Tibial artery (tissue), 4 donors: ENCODE results near the gene MUC5AC.
A peak's percentile ranks its signal among the peaks of the same experiment; 100 is the strongest.

Source experiments
- DNase-seq, 2 donors: peaks; one replicate each; pipeline ENCODE4 v3.0.0-alpha.2; 2019
- H3K27ac ChIP-seq, 2 donors: fragments of 200-600 bp; sonication (generic) in 1 of 2; 1 replicate in 1 of 2; 2 replicates in 1 of 2; pipeline ENCODE4 v1.5.1; 2018 to 2019; ENCODE audit warnings: mild to moderate bottlenecking in 1 of 2
- H3K27me3 ChIP-seq, 2 donors: fragments of 200-600 bp; sonication (generic) in 1 of 2; one replicate each; pipeline versions ENCODE4 v1.5.1 to v1.6.0; 2016 to 2019
- H3K36me3 ChIP-seq, 3 donors: fragments of 200-600 bp; sonication (generic) in 2 of 3; one replicate each; pipeline ENCODE4 v1.5.1; 2016 to 2019; ENCODE audit warnings: mild to moderate bottlenecking in 2 of 3
- H3K4me1 ChIP-seq, 4 donors: fragments of 200-600 bp; sonication (generic) in 2 of 4; 1 replicate in 3 of 4; 2 replicates in 1 of 4; pipeline ENCODE4 v1.5.1; 2016 to 2019
- H3K4me3 ChIP-seq, 2 donors: fragments of 200-600 bp; sonication (generic) in 1 of 2; 1 replicate in 1 of 2; 2 replicates in 1 of 2; pipeline ENCODE4 v1.5.1; 2018 to 2019; ENCODE audit warnings: mild to moderate bottlenecking in 2 of 2
- H3K9me3 ChIP-seq, 3 donors: fragments of 200-600 bp; sonication (generic) in 1 of 3; one replicate each; pipeline ENCODE4 v1.5.1; 2016 to 2019
- CTCF ChIP-seq, 2 experiments: fragments of 200-600 bp in 1 of 2; fragments of 450-650 bp in 1 of 2; IDR thresholded peaks; one replicate each; pipeline ENCODE4 v1.5.1; 2017 to 2019; ENCODE audit warnings: antibody characterized with exemption in 2 of 2, mild to moderate bottlenecking in 1 of 2, moderate library complexity in 1 of 2
- intact Hi-C: fragments of 100-400 bp; cut with DNase I; formaldehyde crosslinking; loops from one replicate; pipeline ENCODE4 v1.15.0; 2023; ENCODE audit warnings: low total_unique reads

Gene MUC5AC

GRCh38 chr11:1225386-1226225 lies 67.9 kb downstream of the MUC5AC start:
- peaks cover 0 to 21% (median 0%) of the 10 kb centered on the region in 4 donors for H3K4me1 ChIP-seq
- H3K27ac ChIP-seq: no peak overlapping the region
- no peak overlapping the region for H3K4me3 ChIP-seq
- peak in 1 of 2 donors; percentile 60 for DNase-seq
- no peak for TF ChIP-seq CTCF (IDR thresholded peaks at IDR 0.05)
- intact Hi-C loops: no loop called here
- peaks cover 0 to 98% of the 10 kb centered on the region in 2 donors for H3K27me3 ChIP-seq
- no peaks in the 10 kb centered on the region for H3K36me3 ChIP-seq
- no peaks in the 10 kb centered on the region for H3K9me3 ChIP-seq

- Histone ChIP-seq H3K27me3 (peaks cover 0 to 98% of the 10 kb centered on the region in 2 donors), H3K4me1 (peaks cover 0 to 21% (median 0%) of the 10 kb centered on the region in 4 donors), H3K4me3 (no peak overlapping the region), H3K9me3 (no peaks in the 10 kb centered on the region), H3K27ac (no peak overlapping the region), H3K36me3 (no peaks in the 10 kb centered on the region)
- DNase-seq: peak in 1 of 2 donors; percentile 60
- no peak for TF ChIP-seq CTCF (IDR thresholded peaks at IDR 0.05)
- intact Hi-C loops: no loop called here
Measured at GRCh38 chr11:1226226-1226985, 68.7 kb downstream of the MUC5AC start.

- Histone ChIP-seq H3K27ac (no peak overlapping the region), H3K9me3 (no peaks in the 10 kb centered on the region), H3K36me3 (no peaks in the 10 kb centered on the region), H3K27me3 (peaks cover 0 to 98% of the 10 kb centered on the region in 2 donors), H3K4me3 (no peak overlapping the region), H3K4me1 (peaks cover 0 to 21% (median 0%) of the 10 kb centered on the region in 4 donors)
- peak in 1 of 2 donors; percentile 61 for DNase-seq
- TF ChIP-seq CTCF (IDR thresholded peaks at IDR 0.05): no peak
- intact Hi-C loops: no loop called here
Measured at GRCh38 chr11:1226986-1227550, 69.3 kb downstream of the MUC5AC start.

GRCh38 chr11:1227551-1228100 lies 69.9 kb downstream of the MUC5AC start:
- peak in 1 of 2 donors; percentile 60 for DNase-seq
- no peak for TF ChIP-seq CTCF (IDR thresholded peaks at IDR 0.05)
- peaks cover 0 to 93% of the 10 kb centered on the region in 2 donors for H3K27me3 ChIP-seq
- H3K4me1 ChIP-seq: peaks cover 0 to 17% (median 0%) of the 10 kb centered on the region in 4 donors
- H3K4me3 ChIP-seq: no peak overlapping the region
- no peaks in the 10 kb centered on the region for H3K36me3 ChIP-seq
- no peaks in the 10 kb centered on the region for H3K9me3 ChIP-seq
- intact Hi-C loops: no loop called here
- no peak overlapping the region for H3K27ac ChIP-seq

GRCh38 chr11:1228101-1228821 lies 70.5 kb downstream of the MUC5AC start:
- Histone ChIP-seq H3K36me3 (no peaks in the 10 kb centered on the region), H3K4me3 (no peak overlapping the region), H3K9me3 (no peaks in the 10 kb centered on the region), H3K4me1 (peaks cover 0 to 10% (median 0%) of the 10 kb centered on the region in 4 donors), H3K27ac (no peak overlapping the region), H3K27me3 (peaks cover 0 to 86% of the 10 kb centered on the region in 2 donors)
- peak in 1 of 2 donors; percentile 63 for DNase-seq
- intact Hi-C loops: no loop called here
- no peak for TF ChIP-seq CTCF (IDR thresholded peaks at IDR 0.05)
